CD4-positive, alpha-beta T cell treated with Interleukin-4 for 4 hours (primary cell): Measurements from ENCODE around the gene NFATC1.
"Not testable (repeated sequence)": the region's sequence is repeated elsewhere in the genome, so short reads cannot be mapped to it uniquely, and the experiment has no call there.

Source experiments
- DNase-seq: peaks from one replicate; pipeline ENCODE4 v3.0.0-alpha.2; 2020

Gene NFATC1

DNA sequence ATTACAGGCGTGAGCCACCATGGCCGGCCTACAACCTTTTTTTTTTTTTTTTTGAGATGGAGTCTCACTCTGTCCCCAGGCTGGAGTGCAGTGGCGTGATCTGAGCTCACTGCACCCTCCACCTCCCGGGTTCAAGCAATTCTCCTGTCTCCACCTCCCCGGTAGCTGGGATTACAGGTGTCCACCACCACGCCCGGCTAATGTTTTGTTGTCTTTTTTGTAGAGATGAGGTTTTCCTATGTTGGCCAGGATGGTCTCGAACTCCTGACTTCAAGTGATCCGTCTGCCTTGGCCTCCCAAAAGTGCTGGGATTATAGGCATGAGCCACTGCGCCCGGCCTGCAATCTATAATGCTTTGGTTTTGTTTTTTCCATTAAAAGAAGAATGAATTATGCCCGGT lies 19.1 kb upstream of the NFATC1 start:
- DNase-seq = not testable (repeated sequence)

DNA sequence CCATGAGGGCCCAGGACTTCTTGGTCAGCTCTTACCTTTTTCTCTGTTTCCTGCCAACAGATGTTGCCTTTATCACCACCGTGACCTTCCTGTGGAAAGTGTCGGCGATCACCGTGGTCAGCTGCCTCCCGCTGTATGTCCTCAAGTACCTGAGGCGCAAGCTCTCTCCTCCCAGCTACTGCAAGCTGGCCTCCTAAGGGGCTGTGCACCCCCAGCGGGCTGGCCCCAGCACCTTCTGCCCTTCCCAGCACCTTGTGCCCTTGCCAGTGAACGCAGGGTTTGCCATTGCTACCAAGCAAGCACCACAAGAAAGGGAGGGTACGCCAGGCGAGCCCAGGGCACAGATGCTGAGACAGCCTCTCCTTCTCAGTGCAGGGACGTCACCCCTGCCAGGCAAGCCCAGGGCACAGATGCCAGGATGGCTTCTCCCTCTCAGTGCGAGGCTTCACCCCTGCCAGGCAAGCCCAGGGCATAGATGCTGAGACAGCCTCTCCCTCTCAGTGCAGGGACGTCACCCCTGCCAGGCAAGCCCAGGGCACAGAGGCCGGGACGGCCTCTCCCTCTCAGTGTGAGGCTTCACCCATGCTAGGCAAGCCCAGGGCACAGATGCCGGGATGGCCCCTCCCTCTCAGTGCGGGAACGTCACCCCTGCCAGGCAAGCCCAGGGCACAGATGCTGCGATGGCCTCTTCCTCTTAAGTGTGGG lies 18.4 kb upstream of the NFATC1 start:
- no peak for DNase-seq

DNA sequence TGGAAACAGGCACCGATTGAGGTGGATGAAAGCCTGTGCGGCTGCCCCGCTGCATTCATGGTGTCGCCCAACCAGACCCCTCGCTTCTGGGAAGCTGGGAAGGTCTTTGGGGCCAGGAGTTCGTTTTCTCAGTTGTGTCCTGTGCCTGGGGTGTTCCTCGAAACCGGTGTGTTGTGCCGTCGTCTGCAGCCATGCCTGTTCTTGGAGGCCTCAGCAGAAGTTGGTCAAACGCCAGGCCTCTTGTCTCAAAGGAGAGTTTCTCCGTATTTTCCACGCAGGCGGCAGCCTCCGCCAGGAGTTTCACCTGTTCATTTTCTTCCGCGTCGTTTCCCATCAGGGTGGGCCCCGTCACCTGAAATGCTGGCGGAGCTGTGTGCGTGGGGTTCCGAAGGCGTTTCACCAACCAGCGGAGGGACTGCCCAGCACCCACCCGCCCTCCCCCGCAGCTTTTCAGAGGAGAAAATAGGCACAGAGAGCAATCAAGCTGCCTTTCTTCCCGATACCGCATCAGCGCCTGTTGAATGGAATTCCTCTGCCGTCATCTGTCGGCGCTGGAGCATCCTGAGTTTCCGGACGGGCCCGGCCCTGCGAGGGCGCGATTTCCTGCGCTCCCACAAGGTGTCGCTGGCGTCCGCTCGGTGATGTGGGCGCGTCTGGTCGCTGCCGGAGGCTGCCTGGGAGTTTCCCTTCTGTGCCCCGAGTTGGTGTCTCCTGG lies 17.0 kb upstream of the NFATC1 start:
- DNase-seq = peak; percentile 71

DNA sequence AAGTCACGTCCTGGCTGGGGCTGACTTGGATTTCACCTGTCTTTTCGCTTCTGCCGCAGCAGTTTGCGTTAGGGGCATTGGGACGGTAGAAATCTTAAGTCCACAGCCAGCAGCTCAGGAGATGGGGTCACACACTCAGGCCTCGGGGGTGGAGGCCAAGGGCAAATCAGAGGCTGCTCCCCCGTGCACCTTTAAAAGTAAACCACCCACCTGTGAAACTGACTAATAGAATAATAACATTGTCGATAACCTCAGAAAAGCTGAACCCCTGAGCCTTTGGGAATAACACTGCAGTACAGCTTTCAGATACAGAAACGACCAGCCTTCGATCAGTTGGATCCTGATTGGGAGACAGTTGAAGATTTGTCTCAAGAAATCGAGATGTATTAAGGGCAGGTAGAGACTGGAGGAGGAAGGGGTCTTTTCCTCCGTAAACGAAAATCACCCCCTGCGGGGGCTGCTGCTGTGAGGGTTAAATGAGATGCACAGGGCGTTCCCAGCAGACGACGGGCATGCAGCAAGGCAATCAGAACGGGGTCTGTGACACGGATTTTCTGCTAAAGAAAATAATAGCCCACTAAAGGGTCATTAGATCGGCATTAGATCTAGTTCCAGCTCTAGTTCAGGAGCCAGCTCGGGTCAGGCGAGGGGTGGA lies 16.4 kb upstream of the NFATC1 start:
- no peak for DNase-seq

DNA sequence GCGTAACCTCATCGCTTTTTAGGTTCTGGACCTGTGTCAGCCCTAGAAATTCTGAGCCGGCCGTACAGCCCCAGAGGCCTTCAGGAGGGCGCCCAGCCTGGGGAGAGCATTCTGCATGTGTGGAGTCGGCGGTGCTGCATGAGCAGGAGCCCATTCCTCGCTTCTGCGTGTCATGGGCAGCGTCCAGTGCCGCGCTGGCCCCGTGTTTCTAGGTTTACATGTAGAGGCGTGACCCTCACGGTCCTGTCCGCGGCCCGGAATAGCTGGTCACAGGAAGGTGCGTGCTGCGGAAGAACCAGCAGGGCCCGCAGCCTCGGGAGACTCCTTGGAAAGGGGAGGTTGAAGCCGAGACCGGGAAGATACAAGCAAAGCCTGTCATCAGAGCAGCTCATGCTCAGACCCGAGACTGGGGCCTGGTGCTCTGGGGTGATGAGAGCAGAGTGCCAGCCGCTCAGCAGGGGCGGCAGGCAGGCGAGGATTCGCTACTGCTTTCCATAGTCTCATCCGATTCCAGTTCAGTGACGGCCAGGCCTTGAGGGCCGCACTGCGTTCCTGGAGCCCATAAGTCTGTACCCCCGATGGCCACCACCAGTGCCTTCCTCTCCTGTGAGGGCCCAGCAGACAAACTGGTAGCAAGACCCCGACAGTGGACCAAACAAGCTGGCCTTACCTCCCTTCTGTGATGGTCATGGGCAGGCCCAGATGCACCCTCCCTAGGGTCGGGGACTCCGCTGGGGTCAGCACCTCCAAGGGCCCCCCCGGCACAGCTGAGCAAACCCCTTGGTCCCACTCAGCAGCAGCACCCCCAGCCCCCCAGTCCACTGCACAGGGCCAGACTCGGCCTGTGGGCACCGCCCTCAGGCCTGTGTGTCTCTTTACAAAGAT lies 15.6 kb upstream of the NFATC1 start:
- no peak for DNase-seq

DNA sequence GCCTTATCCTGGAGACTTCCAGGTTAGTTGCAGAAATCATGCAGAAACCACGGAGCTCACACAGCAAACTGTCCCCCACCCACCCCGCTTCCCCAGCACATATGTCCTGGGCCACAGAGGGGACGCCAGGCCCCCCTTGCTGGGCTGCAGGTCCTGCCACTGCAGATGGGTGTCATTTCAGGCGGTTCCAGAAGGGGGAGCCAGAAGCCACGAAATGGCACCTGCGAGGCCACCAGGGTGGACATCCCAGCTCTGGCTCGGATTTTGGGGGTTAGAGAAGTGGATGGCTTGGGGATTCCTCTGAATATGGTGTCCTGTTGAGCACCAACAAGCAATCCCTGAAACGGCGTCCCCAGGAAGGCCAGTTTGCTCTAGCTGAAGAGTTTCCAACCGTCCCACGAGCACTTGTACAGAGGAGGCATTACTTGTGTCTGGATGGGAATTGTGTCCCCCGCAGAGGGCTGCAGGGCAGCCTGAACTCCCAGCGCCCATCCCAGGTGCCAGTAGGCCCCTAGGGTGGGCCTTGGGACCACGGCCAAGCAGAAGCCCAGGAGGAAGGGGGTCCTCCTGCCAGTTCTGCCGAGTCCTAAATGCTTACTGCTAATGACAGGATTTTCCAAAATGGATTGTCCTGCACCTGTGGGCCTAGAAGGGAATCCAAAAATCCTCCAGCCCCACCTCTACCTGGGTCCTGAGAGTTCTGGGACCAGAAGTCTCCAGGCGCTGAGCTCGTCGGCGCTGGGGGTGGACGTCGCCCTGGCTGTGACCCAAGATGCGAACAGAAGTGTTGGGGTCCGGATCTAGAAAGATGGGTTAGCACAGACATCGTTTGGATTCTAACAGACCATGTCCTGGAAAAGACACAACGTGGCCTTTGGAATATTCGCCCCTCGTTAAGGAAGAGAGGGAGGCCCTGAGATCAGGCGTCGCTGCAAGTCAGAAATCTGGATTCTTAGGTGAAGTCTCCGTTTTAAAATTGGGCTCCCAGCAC lies 14.6 kb upstream of the NFATC1 start:
- peak; percentile 59 for DNase-seq

DNA sequence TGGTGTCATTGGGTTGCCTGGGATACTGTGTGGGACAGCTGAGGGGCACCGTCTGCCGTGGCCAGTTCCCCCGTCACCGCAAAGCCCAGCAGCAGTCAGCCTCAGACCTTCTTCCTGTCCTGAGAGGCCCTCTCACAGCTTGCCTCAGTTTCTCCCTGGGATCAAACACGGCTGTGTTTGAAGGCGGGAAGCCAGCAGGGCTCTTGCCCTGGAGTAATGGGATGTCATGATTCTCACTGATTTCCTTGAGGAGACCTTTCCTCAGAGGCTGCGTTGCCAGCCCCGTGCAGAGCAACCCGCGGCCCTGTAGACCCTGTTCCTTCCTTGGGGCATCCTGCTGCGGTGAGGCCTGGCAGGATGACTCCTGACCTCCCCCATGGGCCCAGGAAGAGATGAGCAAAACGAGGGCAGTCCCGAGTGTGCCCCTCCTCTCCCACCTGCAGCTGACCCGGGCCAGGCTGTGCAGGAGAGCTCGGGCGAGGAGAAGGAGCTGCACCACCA lies 13.9 kb upstream of the NFATC1 start:
- no peak for DNase-seq

DNA sequence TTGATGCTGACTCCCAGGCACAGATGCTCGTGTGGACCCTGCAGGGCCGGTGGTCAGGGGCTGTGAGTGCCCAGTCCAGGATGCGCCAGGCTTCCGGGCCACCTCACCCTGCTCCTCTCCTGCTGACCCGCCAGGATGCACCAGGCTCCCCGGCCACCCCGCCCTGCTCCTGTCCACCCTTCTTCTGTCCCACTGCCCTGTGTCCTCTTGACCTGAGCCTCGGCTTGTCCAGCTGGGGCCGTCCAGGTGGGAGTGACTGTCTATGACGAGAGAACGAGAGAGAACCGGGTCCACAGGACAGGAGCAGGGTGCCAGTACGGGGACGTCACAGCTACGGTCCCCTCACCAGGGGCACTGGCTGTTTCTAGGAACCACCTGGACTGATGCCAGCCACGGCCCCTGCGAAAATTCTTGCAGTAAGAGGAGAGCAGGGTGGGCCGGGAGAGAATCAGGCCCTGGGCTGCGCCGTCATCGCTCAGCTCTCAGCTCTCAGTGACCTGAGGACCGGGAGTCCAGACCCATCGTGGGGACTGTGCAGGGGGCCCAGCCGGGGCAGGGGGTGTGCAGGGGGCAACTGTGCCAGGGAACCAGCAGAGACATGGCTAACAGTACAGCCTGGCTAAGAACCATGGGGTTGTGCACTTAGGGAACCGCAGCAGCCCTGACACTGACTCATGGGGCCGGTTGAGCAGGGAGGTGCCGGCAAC lies 12.9 kb upstream of the NFATC1 start:
- DNase-seq = no peak

DNA sequence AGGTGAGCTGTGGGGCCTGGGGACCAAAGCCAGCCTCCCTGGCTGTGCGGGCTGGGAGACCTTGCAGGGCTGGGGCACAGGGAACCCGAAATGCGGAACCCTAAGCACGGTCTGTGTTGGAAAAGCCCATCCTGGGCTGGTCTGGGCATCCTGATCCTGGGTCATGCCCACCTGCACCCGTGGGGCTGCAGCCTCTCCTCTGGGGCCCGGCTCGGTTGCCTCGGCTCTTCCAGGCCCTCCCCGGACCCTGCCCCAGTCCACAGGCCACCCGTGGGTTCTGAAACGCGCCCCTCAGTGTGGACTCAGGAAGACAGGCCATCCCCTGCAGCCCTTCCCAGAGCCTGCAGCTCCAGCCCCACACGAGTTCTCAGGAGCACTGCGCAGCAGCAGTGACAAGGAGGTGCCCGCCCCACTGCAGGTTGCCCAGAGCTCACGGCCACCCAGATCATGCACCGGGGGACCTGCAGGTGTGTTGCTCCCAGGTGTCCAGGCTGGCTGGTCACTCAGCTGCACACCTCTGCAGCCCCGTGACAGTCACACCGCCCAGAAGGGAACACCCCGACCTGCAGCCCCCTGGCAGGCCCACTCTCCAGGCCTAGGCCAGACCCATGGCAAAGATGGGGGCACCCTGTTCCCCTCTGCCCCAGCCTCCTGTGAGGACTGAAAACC lies 12.2 kb upstream of the NFATC1 start:
- no peak for DNase-seq

DNA sequence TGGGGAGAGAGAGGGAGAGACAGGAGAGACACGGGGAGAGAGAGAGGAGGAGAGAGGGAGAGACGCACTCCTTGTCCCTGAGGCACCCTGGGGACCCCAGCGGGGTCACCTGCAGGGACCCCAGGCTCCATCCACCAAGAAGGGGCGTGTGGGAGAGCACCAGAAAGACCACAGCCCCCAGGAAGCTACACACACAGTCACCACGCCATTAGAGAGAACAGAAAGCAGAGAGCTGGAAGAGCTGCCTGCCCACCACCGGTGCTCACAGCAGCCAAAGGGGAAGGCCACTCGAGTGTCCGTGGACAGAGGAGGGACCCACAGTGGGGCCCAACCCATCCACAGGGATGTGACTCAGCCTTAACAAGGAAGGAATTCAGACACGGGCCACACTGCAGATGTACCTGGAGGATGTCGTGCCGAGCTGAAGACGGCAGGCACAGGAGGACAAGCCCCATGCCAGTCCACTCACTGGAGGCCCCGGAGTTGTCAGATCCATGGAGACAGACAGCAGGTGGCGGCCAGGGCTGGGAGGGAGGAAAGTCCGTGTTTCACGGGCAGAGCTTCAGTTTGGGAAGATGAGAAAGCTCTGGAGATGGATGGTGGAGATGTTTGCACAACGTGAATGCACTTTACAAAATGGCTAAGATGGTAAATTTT lies 11.5 kb upstream of the NFATC1 start:
- DNase-seq = no peak

DNA sequence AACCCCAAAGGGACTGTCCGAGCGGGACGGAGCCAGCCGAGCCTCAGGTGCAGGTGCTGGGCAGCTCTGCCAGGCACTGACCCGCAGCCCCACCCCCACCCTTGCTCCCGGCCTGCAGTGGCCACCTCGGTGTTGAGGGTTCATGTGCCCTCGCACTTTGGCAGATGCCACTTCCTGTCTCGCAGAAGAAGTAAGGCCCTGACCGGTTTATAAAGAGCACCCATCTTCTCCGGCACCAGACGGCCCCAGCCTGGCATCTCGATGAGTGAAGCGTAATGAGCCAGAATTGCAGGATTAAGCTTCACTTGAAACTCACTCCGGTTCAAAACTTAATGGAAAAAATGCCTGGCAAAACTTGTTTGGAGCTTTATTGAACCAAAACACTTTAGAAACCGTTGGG lies 10.9 kb upstream of the NFATC1 start:
- DNase-seq = no peak

DNA sequence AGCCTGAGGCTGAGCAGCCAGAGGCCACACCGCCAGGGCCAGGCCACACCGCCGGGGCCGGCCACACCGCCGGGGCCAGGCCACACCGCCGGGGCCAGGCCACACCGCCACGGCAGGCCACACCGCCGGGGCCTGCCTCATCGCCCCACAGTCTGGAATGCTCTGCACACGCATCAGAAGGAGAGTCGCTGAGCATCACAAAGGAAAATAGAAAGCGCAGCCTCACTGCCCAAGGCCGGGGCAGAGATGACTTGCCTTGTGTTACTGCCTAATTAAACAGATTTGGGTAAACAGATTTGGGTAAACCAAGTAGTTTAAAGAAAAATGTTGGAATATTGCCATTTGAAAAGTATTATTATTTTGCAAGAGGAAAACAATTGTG lies 10.4 kb upstream of the NFATC1 start:
- no peak for DNase-seq

DNA sequence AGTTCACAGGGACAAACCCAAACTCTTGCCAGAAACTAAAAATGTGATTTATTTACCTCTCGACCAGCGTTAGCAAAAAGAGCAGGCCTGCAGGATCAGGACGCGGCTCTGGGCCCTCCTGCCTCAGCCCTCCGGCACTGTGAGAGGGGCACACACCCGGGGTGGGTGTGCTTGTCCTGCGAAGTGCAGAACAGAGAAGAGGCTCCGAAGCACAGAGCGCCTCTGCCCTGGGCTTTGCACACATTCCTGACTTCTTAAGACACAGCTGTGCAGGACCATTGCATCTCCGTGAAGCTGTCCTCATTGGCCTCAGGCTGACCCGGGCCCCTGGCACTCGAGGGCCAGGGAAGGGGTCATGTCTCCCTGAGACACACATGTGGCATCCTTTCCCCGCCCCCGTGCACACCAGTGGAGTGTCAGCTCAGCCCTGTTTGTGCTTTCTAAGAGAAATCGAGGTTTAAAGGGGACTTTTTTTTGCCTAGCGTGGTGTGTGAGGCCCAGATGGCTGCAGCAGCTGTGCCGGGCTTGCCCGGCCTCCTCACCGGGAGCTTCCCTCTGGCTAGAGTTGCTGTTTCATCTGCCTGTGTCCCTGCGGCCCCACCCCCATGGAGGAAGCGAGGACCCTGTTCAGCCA lies 9.9 kb upstream of the NFATC1 start:
- DNase-seq = no peak

DNA sequence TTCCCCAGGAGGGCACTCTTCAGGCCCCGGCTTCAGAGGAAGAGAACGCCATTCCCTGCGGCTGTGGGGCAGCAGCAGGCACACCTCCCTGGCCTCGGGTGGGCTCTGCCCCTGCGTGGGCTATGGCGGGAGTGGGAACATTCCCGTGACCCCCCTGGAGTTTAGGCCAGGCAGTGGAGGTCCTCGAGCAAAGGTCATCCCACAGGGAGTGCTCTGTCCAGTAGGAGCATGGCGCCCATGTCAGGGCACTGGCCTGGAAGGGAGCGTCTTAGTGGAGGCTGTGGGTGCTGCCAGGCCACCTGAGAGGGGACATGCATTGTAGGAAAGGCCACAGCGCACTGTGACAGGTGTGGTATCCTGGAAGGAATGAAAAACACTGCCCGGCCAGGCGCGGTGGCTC lies 9.2 kb upstream of the NFATC1 start:
- DNase-seq = no peak

DNA sequence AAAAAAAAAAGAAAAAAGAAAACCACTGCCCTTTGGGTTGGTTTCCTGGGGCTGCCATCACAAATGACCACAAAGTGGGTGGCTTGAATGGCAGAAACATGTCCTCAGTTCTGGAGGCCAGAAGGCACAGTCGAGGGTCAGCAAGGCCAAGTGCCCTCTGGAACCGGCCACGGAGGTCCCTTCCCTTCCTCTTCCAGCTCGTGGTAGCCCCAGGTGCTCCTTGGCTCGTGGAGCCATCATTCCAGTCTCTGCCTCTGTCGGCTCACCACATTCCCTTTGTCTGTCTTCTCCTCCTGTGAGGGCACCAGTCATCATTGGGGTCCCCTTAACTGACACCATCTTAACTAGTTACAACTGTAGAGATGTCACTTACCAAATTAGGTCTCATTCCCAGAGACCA lies 8.5 kb upstream of the NFATC1 start:
- DNase-seq = no peak

DNA sequence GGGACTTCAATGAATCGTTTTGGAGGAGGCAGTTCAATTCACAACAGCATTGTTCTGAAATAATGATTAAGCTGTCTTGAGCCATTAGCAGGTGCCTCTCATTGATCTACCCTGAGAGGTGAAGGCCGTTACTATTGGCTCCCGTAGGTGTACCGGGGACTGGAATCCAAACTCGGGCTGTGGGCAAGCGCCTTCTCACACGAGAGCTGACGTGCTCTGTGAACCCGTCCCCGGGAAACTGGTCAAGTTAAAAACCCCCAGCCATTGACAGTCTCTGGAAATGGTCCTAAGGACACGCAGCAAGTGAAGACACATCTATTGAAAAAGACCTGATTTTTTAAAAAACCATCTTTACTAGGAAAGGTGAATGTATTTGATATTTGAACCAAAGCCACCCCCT lies 8.1 kb upstream of the NFATC1 start:
- no peak for DNase-seq

DNA sequence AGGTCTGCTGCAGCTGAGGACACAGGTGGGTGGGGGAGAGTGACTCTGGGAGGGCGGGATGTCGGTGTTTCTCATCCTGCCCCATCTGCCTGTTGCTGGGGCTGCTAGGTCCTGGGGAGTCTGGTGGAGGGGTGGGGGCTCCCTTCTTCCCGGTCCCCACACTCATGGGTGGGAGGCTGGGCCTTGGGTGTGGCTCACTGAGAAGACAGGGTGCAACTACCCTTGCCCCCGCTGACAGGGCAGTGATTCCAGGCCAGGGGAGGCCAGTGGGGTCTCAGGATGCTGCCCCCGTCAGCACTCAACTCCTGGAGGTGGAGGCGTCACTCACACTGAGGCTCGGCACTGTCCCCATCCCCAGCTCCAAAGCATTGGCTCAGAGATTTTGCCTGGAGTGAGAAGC lies 7.7 kb upstream of the NFATC1 start:
- DNase-seq = no peak

DNA sequence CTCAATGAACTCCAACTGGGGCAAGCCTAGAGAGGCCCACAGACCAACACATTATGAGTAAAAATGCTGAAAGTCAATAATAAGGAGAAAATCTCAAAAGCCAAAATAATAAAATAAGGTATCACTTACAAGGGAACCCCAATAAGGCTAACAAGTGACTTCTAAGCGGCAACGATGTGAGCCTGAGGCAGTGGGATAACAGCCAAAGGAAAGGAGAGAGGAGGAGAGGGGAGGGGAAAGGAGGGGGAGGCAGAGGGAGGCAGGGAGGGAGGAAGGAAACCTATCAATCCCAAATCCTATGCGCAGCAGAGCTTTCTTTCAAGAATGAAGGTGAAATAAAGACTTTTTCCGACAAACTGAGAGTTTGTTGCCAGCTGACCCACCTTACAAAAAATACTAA lies 6.0 kb upstream of the NFATC1 start:
- DNase-seq = no peak

DNA sequence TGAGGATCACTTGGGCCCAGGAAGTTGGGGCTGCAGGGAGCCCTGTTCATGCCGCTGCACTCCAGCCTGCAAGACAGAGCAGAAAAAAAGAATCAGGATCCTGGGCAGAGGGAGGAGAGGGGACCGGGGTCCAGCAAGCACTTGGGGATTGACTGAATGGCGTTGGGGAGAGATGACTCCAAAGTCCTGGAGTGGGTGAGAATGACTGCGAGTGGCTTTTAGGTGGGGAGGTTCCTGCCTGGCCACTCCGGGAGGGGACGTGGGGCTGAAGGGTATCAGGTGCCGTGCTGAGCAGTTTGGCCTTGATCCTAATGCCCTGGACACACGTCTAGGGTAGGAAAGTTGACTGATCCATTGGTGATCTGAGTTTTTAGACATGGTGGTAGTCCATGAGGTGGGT lies 3.5 kb upstream of the NFATC1 start:
- DNase-seq = no peak
